ENCODE data around the gene OGFRL1.

GRCh38 chr6:71334768-71335167 lies 46.2 kb downstream of the OGFRL1 start:
- TF ChIP-seq, protein P1, sequence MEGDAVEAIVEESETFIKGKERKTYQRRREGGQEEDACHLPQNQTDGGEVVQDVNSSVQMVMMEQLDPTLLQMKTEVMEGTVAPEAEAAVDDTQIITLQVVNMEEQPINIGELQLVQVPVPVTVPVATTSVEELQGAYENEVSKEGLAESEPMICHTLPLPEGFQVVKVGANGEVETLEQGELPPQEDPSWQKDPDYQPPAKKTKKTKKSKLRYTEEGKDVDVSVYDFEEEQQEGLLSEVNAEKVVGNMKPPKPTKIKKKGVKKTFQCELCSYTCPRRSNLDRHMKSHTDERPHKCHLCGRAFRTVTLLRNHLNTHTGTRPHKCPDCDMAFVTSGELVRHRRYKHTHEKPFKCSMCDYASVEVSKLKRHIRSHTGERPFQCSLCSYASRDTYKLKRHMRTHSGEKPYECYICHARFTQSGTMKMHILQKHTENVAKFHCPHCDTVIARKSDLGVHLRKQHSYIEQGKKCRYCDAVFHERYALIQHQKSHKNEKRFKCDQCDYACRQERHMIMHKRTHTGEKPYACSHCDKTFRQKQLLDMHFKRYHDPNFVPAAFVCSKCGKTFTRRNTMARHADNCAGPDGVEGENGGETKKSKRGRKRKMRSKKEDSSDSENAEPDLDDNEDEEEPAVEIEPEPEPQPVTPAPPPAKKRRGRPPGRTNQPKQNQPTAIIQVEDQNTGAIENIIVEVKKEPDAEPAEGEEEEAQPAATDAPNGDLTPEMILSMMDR (IDR thresholded peaks at IDR 0.05; ENCODE audit: insufficient read depth, low read depth, low read length), result no peak
- TF ChIP-seq EZH2 (IDR thresholded peaks at IDR 0.05; ENCODE audit: insufficient read depth, low read length), result no peak

All from astrocyte (in vitro differentiated cells and primary cell).